Measurements from ENCODE around the gene ARL10.

DNA sequence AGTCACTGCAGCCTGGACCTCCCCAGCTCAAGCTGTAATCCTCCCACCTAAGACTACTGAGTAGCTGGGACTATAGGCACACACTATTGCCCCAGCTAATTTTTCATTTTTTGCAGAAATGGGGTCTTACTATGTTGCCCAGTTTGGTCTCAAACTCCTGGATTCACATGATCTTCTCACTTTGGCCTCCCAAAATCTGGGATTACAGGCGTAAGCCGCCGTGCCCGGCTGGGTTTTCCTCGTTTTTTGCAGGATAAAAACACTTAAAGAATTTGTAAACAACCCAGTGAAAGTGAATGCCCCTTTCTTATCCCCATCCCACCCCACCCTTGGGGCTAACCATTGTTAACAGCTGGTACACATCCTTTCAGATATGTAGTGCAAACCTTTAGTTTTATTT is 43.3 kb downstream of the ARL10 start:
- no peak for TF ChIP-seq ZFX (IDR thresholded peaks at IDR 0.05)
- TF ChIP-seq, protein P1, sequence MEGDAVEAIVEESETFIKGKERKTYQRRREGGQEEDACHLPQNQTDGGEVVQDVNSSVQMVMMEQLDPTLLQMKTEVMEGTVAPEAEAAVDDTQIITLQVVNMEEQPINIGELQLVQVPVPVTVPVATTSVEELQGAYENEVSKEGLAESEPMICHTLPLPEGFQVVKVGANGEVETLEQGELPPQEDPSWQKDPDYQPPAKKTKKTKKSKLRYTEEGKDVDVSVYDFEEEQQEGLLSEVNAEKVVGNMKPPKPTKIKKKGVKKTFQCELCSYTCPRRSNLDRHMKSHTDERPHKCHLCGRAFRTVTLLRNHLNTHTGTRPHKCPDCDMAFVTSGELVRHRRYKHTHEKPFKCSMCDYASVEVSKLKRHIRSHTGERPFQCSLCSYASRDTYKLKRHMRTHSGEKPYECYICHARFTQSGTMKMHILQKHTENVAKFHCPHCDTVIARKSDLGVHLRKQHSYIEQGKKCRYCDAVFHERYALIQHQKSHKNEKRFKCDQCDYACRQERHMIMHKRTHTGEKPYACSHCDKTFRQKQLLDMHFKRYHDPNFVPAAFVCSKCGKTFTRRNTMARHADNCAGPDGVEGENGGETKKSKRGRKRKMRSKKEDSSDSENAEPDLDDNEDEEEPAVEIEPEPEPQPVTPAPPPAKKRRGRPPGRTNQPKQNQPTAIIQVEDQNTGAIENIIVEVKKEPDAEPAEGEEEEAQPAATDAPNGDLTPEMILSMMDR (IDR thresholded peaks at IDR 0.05 in 2 of 3, conservative IDR thresholded peaks at IDR 0.05 in 1 of 3; ENCODE audit: borderline replicate concordance in 1 of 3, insufficient read depth in 1 of 3, low read depth in 2 of 3, low read length in 2 of 3): no peak
- TF ChIP-seq, protein P2, sequence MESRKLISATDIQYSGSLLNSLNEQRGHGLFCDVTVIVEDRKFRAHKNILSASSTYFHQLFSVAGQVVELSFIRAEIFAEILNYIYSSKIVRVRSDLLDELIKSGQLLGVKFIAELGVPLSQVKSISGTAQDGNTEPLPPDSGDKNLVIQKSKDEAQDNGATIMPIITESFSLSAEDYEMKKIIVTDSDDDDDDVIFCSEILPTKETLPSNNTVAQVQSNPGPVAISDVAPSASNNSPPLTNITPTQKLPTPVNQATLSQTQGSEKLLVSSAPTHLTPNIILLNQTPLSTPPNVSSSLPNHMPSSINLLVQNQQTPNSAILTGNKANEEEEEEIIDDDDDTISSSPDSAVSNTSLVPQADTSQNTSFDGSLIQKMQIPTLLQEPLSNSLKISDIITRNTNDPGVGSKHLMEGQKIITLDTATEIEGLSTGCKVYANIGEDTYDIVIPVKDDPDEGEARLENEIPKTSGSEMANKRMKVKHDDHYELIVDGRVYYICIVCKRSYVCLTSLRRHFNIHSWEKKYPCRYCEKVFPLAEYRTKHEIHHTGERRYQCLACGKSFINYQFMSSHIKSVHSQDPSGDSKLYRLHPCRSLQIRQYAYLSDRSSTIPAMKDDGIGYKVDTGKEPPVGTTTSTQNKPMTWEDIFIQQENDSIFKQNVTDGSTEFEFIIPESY (IDR thresholded peaks at IDR 0.05; ENCODE audit: extremely low read depth, insufficient replicate concordance, low read length): no peak
- no peak for TF ChIP-seq RAD21 (IDR thresholded peaks at IDR 0.05; ENCODE audit: low read depth)
- TF ChIP-seq EZH2phosphoT487 (IDR thresholded peaks at IDR 0.05; ENCODE audit: borderline replicate concordance): no peak
- no peak for TF ChIP-seq CEBPB (IDR thresholded peaks at IDR 0.05; ENCODE audit: low read depth)
